Upper lobe of left lung (tissue), 6 donors: ENCODE results near the gene SBK2. TPM values are rescaled to one million over a fixed set of nuclear protein-coding genes. Genes with fewer than 3 reads are reported as not detected.
A peak's percentile ranks its signal among the peaks of the same experiment; 100 is the strongest.

Experiments
- ATAC-seq, 2 donors: fragments of 200-7000 bp; cut with Tn5 transposase; one replicate each; pipeline ENCODE4 v1.9.1; 2022; ENCODE audit warnings: mild to moderate bottlenecking in 2 of 2, moderate library complexity in 2 of 2; ENCODE audit not compliant: low FRiP score in 2 of 2
- DNase-seq, 2 donors: peaks; one replicate each; pipeline ENCODE4 v3.0.0-alpha.2; 2019 to 2020
- H3K27ac ChIP-seq, 4 donors: fragments of 200-600 bp; sonication (generic); one replicate each; pipeline ENCODE4 v1.5.1; 2016 to 2019
- H3K27me3 ChIP-seq, 4 donors: fragments of 200-600 bp; sonication (generic); one replicate each; pipeline ENCODE4 v1.5.1; 2017 to 2019
- H3K36me3 ChIP-seq, 4 donors: fragments of 200-600 bp; sonication (generic); one replicate each; pipeline ENCODE4 v1.5.1; 2016 to 2019
- H3K4me1 ChIP-seq, 4 donors: fragments of 200-600 bp; sonication (generic); one replicate each; pipeline ENCODE4 v1.5.1; 2018 to 2019
- H3K4me3 ChIP-seq, 4 donors: fragments of 200-600 bp; sonication (generic); one replicate each; pipeline ENCODE4 v1.5.1; 2017 to 2019; ENCODE audit warnings: mild to moderate bottlenecking in 2 of 4, moderate library complexity in 1 of 4
- H3K9me3 ChIP-seq, 4 donors: fragments of 200-600 bp; sonication (generic); one replicate each; pipeline ENCODE4 v1.5.1; 2018 to 2019
- CTCF ChIP-seq, 6 experiments: fragments of 450-650 bp in 4 of 6; fragments of 200-600 bp in 2 of 6; sonication (generic) in 2 of 6; IDR thresholded peaks; one replicate each; pipeline ENCODE4 v1.5.1; 2016 to 2019; ENCODE audit warnings: antibody characterized with exemption in 6 of 6
- EP300 ChIP-seq, 4 donors: sonication (generic); formaldehyde crosslinking; IDR thresholded peaks; one replicate each; pipeline ENCODE4 v1.5.1; 2017; ENCODE audit warnings: antibody characterized with exemption in 4 of 4, control low read depth in 2 of 4
- POLR2A ChIP-seq, 4 donors: fragments of 450-650 bp; IDR thresholded peaks; one replicate each; pipeline ENCODE4 v1.5.1; 2016 to 2017; ENCODE audit warnings: antibody characterized with exemption in 4 of 4, mild to moderate bottlenecking in 2 of 4
- POLR2AphosphoS5 ChIP-seq, 2 donors: sonication (generic); formaldehyde crosslinking; IDR thresholded peaks; one replicate each; pipeline ENCODE4 v1.5.1; 2017; ENCODE audit warnings: antibody characterized with exemption in 2 of 2
- WGBS, 2 donors: methylation state at CpG; one replicate each; pipeline ENCODE4 v1.1.5; 2017 to 2018; 5-methylcytosine and 5-hydroxymethylcytosine counted together
- total RNA-seq, 6 donors: library from RNA; depleted of rRNA in 4 of 6; stranded (reverse); fragments of >200 nt in 4 of 6; gene quantifications; one replicate each; pipeline versions ENCODE4 v1.1.0 to v1.2.1, GENCODE V29; 2016 to 2021
- donor health status: DM: no; HTN: no; CAD: no; lungs with moderate emphysema.
- donor health status: DM: no; HTN: yes; CAD: no; lungs with severe emphysema.

SBK2 gene
- total RNA-seq, 6 donors from 2014 or later = not detected

- Histone ChIP-seq H3K36me3 (peaks cover 4 to 16% (median 15%) of the 10 kb centered on the region in 4 donors), H3K27ac (peak overlapping the region; percentile 80 to 88 (median 85)), H3K27me3 (no peaks in the 10 kb centered on the region), H3K4me1 (peaks cover 35 to 43% (median 42%) of the 10 kb centered on the region in 4 donors), H3K4me3 (no peak overlapping the region), H3K9me3 (no peaks in the 10 kb centered on the region)
- TF ChIP-seq POLR2AphosphoS5 (IDR thresholded peaks at IDR 0.05) (peak; percentile 8 to 35), POLR2A (IDR thresholded peaks at IDR 0.05) (peak in 1 of 4 donors; percentile 20), EP300 (IDR thresholded peaks at IDR 0.05) (no peak), CTCF (IDR thresholded peaks at IDR 0.05) (no peak)
- peak in 1 of 2 donors; percentile 46 for DNase-seq
- peak; percentile 65 to 82 for ATAC-seq
- 34 to 42% methylated on average over 16 to 25 of the region's 27 CpGs for WGBS, 2 donors
These were observed 49.7 kb downstream of the SBK2 start for GRCh38 chr19:55486971-55487923.

GRCh38 chr19:55486043-55486970 is 50.6 kb downstream of the SBK2 start:
- Histone ChIP-seq H3K9me3 (no peaks in the 10 kb centered on the region), H3K4me3 (peak overlapping the region in 1 of 4 donors; percentile 0), H3K4me1 (peaks cover 35 to 43% (median 42%) of the 10 kb centered on the region in 4 donors), H3K27me3 (no peaks in the 10 kb centered on the region), H3K27ac (peak overlapping the region; percentile 80 to 88 (median 85)), H3K36me3 (peaks cover 4 to 25% (median 21%) of the 10 kb centered on the region in 4 donors)
- TF ChIP-seq EP300 (IDR thresholded peaks at IDR 0.05) (no peak), POLR2A (IDR thresholded peaks at IDR 0.05) (no peak), POLR2AphosphoS5 (IDR thresholded peaks at IDR 0.05) (no peak), CTCF (IDR thresholded peaks at IDR 0.05) (peak in 1 of 6 experiments; percentile 43)
- WGBS, 2 donors = 81 to 88% methylated on average over 17 to 50 of the region's 53 CpGs
- ATAC-seq (peak in 1 of 2 donors; percentile 22), DNase-seq (peak; percentile 16 to 87)

GRCh38 chr19:55485439-55486011 is 51.4 kb downstream of the SBK2 start:
- Histone ChIP-seq H3K27ac (peak overlapping the region; percentile 80 to 88 (median 85)), H3K4me3 (peak overlapping the region; percentile 52 to 76 (median 54)), H3K4me1 (peaks cover 35 to 43% (median 42%) of the 10 kb centered on the region in 4 donors), H3K36me3 (peaks cover 4 to 30% (median 24%) of the 10 kb centered on the region in 4 donors), H3K27me3 (no peaks in the 10 kb centered on the region), H3K9me3 (no peaks in the 10 kb centered on the region)
- DNase-seq (peak in 1 of 2 donors; percentile 12), ATAC-seq (no peak)
- TF ChIP-seq POLR2AphosphoS5 (IDR thresholded peaks at IDR 0.05) = no peak
- no peak for TF ChIP-seq POLR2A (IDR thresholded peaks at IDR 0.05)
- TF ChIP-seq CTCF (IDR thresholded peaks at IDR 0.05) = no peak
- TF ChIP-seq EP300 (IDR thresholded peaks at IDR 0.05) = no peak
- WGBS, 2 donors = 28 to 37% methylated on average over 5 to 17 of the region's 18 CpGs
